Endothelial cell of umbilical vein (primary cell): ENCODE results near the gene CACNG4. TPM values are rescaled to one million over a fixed set of nuclear protein-coding genes. Genes with fewer than 3 reads are reported as not detected.

Experiments used
- BruUV-seq: library from RNA; stranded (reverse); fragments of 400-500 nt; replicated peaks from 2 replicates; lab custom pipeline; 2021; lab: Mats Ljungman, UMichigan
- CTCF ChIA-PET: fragments of 300-600, 350-600 bp; sonication (Branson Sonifier 250); formaldehyde crosslinking; loops from one replicate; lab custom pipeline; 2021; ENCODE audit warnings: antibody characterized with exemption, inconsistent platforms; lab: Charles Lee
- POLR2A ChIA-PET: fragments of 300-600, 350-600 bp; sonication (Branson Sonifier 250); formaldehyde crosslinking; loops from one replicate; lab custom pipeline; 2021; ENCODE audit warnings: antibody characterized with exemption, inconsistent platforms; lab: Charles Lee
- DNase-seq: peaks from one replicate; pipeline ENCODE4 v3.0.0-alpha.2; 2011; ENCODE audit warnings: low read depth, low spot score
- FAIRE-seq: peaks from 2 replicates; lab custom pipeline; 2011; peaks lifted over from hg19 to GRCh38; lab: Jason Lieb, UNC
- H2AFZ ChIP-seq: 2 replicates; pipeline ENCODE4 v1.6.0; 2012; ENCODE audit warnings: low read depth, low read length, control low read depth, inconsistent platforms
- H3K27ac ChIP-seq: 2 replicates; pipeline ENCODE4 v1.5.1; 2011; ENCODE audit warnings: low read depth, mild to moderate bottlenecking, control low read depth, low read length, moderate library complexity; ENCODE audit not compliant: insufficient read depth
- H3K27me3 ChIP-seq, 2 experiments: 2 replicates each; pipeline versions ENCODE4 v1.6.0 to v1.6.1; 2011; ENCODE audit warnings: low read length in 2 of 2, mixed read lengths in 1 of 2; ENCODE audit not compliant: control insufficient read depth in 2 of 2, insufficient read depth in 2 of 2
- H3K36me3 ChIP-seq, 2 experiments: 2 replicates in 1 of 2; 3 replicates in 1 of 2; pipeline ENCODE4 v1.5.1; 2011; ENCODE audit warnings: low read length in 2 of 2, mild to moderate bottlenecking in 1 of 2, moderate library complexity in 1 of 2; ENCODE audit not compliant: control insufficient read depth in 2 of 2, insufficient read depth in 2 of 2; ENCODE audit errors: extremely low read depth in 1 of 2
- H3K4me1 ChIP-seq: 3 replicates; pipeline ENCODE4 v1.5.1; 2011; ENCODE audit warnings: mild to moderate bottlenecking, low read length; ENCODE audit not compliant: control insufficient read depth, insufficient read depth; ENCODE audit errors: extremely low read depth
- H3K4me2 ChIP-seq: 2 replicates; pipeline ENCODE4 v1.6.1; 2011; ENCODE audit warnings: low read length, control low read depth, mixed read lengths; ENCODE audit not compliant: insufficient read depth
- H3K4me3 ChIP-seq, 3 experiments: fragments of 200-600 bp in 1 of 3; sonication (generic), shearing (Covaris generic) in 1 of 3; replicated peaks in 1 of 3; 2 replicates each; pipeline ENCODE4 v1.5.1; 2011 to 2016; ENCODE audit warnings: control low read depth in 3 of 3, low read length in 3 of 3, mild to moderate bottlenecking in 2 of 3, inconsistent platforms in 1 of 3, low read depth in 1 of 3, moderate library complexity in 1 of 3; ENCODE audit not compliant: insufficient read depth in 1 of 3
- H3K79me2 ChIP-seq: 2 replicates; pipeline ENCODE4 v1.6.0; 2012; ENCODE audit warnings: low read length, inconsistent platforms; ENCODE audit not compliant: control insufficient read depth, insufficient read depth
- H3K9ac ChIP-seq: replicated peaks from 2 replicates; pipeline ENCODE3; 2011; ENCODE audit warnings: low read length, control low read depth; ENCODE audit not compliant: insufficient read depth; ENCODE audit errors: extremely low read depth
- H3K9me1 ChIP-seq: replicated peaks from 3 replicates; pipeline ENCODE4 v1.6.0; 2011; ENCODE audit warnings: mild to moderate bottlenecking, low read length; ENCODE audit not compliant: control insufficient read depth, insufficient read depth; ENCODE audit errors: extremely low read depth
- H3K9me3 ChIP-seq: replicated peaks from 2 replicates; pipeline ENCODE4 v1.5.1; 2012; ENCODE audit warnings: low read length, inconsistent platforms; ENCODE audit not compliant: control insufficient read depth, insufficient read depth
- H4K20me1 ChIP-seq: replicated peaks from 2 replicates; pipeline ENCODE3; 2011; ENCODE audit warnings: mild to moderate bottlenecking, low read length; ENCODE audit not compliant: control insufficient read depth, insufficient read depth; ENCODE audit errors: extremely low read depth
- EZH2 ChIP-seq: IDR thresholded peaks from 2 replicates; pipeline ENCODE4 v1.6.1; 2012; ENCODE audit warnings: borderline replicate concordance, low read depth, mild to moderate bottlenecking, moderate library complexity, low read length, inconsistent platforms; ENCODE audit not compliant: severe bottlenecking
- FOS ChIP-seq: IDR thresholded peaks from 2 replicates; pipeline ENCODE4 v1.6.1; 2011; ENCODE audit warnings: mild to moderate bottlenecking, low read length, moderate library complexity, borderline replicate concordance; ENCODE audit not compliant: insufficient read depth
- GATA2 ChIP-seq: IDR thresholded peaks from 2 replicates; pipeline ENCODE4 v1.7.0; 2011; ENCODE audit warnings: low read depth, mild to moderate bottlenecking, moderate library complexity, mixed read lengths, low read length; ENCODE audit not compliant: insufficient read length, insufficient read depth
- JUN ChIP-seq: IDR thresholded peaks from 2 replicates; pipeline ENCODE4 v1.6.1; 2011; ENCODE audit warnings: borderline replicate concordance, low read depth; ENCODE audit not compliant: insufficient read length, insufficient read depth
- MYC ChIP-seq: IDR thresholded peaks from one replicate; pipeline ENCODE4 v1.6.1; 2011; ENCODE audit warnings: mild to moderate bottlenecking, low read depth, low read length
- POLR2A ChIP-seq: IDR thresholded peaks from 2 replicates; pipeline ENCODE4 v1.6.1; 2012; ENCODE audit warnings: low read depth, mild to moderate bottlenecking, control low read depth, low read length
- POLR2AphosphoS5 ChIP-seq: IDR thresholded peaks from 2 replicates; pipeline ENCODE4 v1.6.1; 2012; ENCODE audit warnings: low read depth, mild to moderate bottlenecking, control low read depth, low read length, moderate library complexity; ENCODE audit not compliant: insufficient read depth
- dilution Hi-C: fragments of 300-500 bp; cut with MboI; formaldehyde crosslinking; loops from one replicate; pipeline ENCODE4 v1.15.0; 2019; ENCODE audit warnings: low sequenced_read_pairs; ENCODE audit not compliant: extremely low pct_ligation_motif_present
- intact Hi-C: fragments of 100-400 bp; cut with micrococcal nuclease; formaldehyde crosslinking; loops from one replicate; pipeline ENCODE4 v1.10.0; 2022
- polyA plus RNA-seq, 4 experiments: library from polyadenylated mRNA; depleted of rRNA in 3 of 4; stranded (reverse) in 3 of 4; unstranded in 1 of 4; fragments of >200 nt; gene quantifications; 2 replicates each; pipeline versions ENCODE4 v1.2.1 to v1.2.3, GENCODE V29; 2011 to 2012; ENCODE audit warnings: missing spikeins in 1 of 4
- total RNA-seq: library from RNA; stranded (reverse); gene quantifications from 2 replicates; pipeline ENCODE4 v1.2.3, GENCODE V29; 2021
- TF ChIP-seq, protein P1 (sequence below): IDR thresholded peaks from 2 replicates; pipeline ENCODE4 v1.6.1; 2011; ENCODE audit not compliant: insufficient read depth, insufficient read length
- TF ChIP-seq, protein P2 (sequence below), 2 donors: IDR thresholded peaks; 1 replicate in 1 of 2; 2 replicates in 1 of 2; pipeline ENCODE4 v1.5.1; 2011; ENCODE audit warnings: low read length in 2 of 2, mild to moderate bottlenecking in 2 of 2, moderate library complexity in 2 of 2, control low read depth in 1 of 2, inconsistent platforms in 1 of 2, low read depth in 1 of 2; ENCODE audit not compliant: insufficient read depth in 1 of 2; ENCODE audit errors: extremely low read depth in 1 of 2

The CACNG4 gene
- total and polyA plus RNA-seq, 2 donors (not counting 3 experiments of a cell fraction or from before 2014, with no cell fraction given), result not detected

DNA sequence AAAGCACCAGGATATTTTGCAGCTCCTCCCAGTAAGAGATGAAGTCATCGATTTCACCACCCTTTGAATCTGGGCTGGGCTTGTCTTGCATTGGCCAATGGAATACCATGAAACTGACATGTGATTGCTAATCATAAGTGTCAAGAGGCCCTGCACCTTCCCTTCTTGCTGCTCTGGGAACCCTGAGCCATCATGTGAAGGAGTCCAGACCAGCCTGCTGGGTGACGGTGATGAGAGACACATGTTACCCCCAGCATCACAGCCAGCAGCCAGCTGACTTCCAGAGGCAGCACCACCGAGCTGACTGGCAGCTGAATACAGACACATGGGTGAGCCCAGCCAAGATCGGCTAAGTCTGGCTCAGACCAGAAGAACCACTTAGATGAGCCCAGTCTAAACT, 43.6 kb upstream of the CACNG4 start:
- H3K79me2 ChIP-seq, result no peaks in the 10 kb centered on the region
- ChIA-PET POLR2A (no interaction called here), CTCF (interaction anchor here (0.9 to 1.5 kb wide), 2 partner anchors 9 to 12 kb away, joined by 3 to 4 read pairs; no protein-coding TSS in a partner anchor)
- TF ChIP-seq MYC, result no peak
- no peak for TF ChIP-seq POLR2AphosphoS5
- no peak for TF ChIP-seq FOS
- TF ChIP-seq, protein P1, sequence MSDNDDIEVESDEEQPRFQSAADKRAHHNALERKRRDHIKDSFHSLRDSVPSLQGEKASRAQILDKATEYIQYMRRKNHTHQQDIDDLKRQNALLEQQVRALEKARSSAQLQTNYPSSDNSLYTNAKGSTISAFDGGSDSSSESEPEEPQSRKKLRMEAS, result no peak
- no peak for TF ChIP-seq JUN
- TF ChIP-seq POLR2A, result no peak
- TF ChIP-seq, protein P2, sequence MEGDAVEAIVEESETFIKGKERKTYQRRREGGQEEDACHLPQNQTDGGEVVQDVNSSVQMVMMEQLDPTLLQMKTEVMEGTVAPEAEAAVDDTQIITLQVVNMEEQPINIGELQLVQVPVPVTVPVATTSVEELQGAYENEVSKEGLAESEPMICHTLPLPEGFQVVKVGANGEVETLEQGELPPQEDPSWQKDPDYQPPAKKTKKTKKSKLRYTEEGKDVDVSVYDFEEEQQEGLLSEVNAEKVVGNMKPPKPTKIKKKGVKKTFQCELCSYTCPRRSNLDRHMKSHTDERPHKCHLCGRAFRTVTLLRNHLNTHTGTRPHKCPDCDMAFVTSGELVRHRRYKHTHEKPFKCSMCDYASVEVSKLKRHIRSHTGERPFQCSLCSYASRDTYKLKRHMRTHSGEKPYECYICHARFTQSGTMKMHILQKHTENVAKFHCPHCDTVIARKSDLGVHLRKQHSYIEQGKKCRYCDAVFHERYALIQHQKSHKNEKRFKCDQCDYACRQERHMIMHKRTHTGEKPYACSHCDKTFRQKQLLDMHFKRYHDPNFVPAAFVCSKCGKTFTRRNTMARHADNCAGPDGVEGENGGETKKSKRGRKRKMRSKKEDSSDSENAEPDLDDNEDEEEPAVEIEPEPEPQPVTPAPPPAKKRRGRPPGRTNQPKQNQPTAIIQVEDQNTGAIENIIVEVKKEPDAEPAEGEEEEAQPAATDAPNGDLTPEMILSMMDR (IDR thresholded peaks at IDR 0.05; ENCODE audit: extremely low read depth in 1 of 2, insufficient read depth in 1 of 2, low read depth in 1 of 2, low read length in 2 of 2), result no peak
- TF ChIP-seq EZH2, result no peak
- TF ChIP-seq GATA2, result no peak
- H2AFZ ChIP-seq, result no peak overlapping the region
- no peaks in the 10 kb centered on the region for H3K9me3 ChIP-seq
- H3K4me1 ChIP-seq, result no peaks in the 10 kb centered on the region
- H4K20me1 ChIP-seq, result no peaks in the 10 kb centered on the region
- H3K9me1 ChIP-seq, result no peaks in the 10 kb centered on the region
- no peak overlapping the region for H3K9ac ChIP-seq
- no peak overlapping the region for H3K4me2 ChIP-seq
- FAIRE-seq, result no peak
- no peak for DNase-seq
- H3K36me3 ChIP-seq, result no peaks in the 10 kb centered on the region
- H3K4me3 ChIP-seq, result no peak overlapping the region
- no peak overlapping the region for H3K27ac ChIP-seq
- dilution Hi-C loops, result no loop called here
- H3K27me3 ChIP-seq, result peaks cover 0 to 3% of the 10 kb centered on the region in 2 experiments
- BruUV-seq, result no TSS peak
- intact Hi-C loops, result no loop called here
